SU-DHL-6 (cell line): Measurements from ENCODE around the gene LRRC3.

Experiments
- H2AFZ ChIP-seq: fragments of 200-600 bp; sonication (generic); 2 replicates; pipeline ENCODE4 v1.6.1; 2014; ENCODE audit warnings: low read depth, mild to moderate bottlenecking, moderate library complexity, mixed read lengths, antibody characterized with exemption, low read length; ENCODE audit not compliant: severe bottlenecking
- H3F3A ChIP-seq: fragments of 200-600 bp; shearing (Covaris generic); 2 replicates; pipeline ENCODE4 v1.6.0; 2016; ENCODE audit warnings: antibody characterized with exemption, mild to moderate bottlenecking; ENCODE audit not compliant: insufficient read depth
- H3K27ac ChIP-seq: fragments of 200-600 bp; sonication (generic); 2 replicates; pipeline ENCODE4 v1.5.1; 2016; ENCODE audit warnings: low read depth, mild to moderate bottlenecking, low read length, moderate library complexity, mixed read lengths
- H3K27me3 ChIP-seq: fragments of 200-600 bp; sonication (generic), shearing (Covaris generic); 2 replicates; pipeline ENCODE4 v1.6.0; 2014; ENCODE audit warnings: mild to moderate bottlenecking, low read length
- H3K36me3 ChIP-seq: fragments of 200-600 bp; sonication (generic); 2 replicates; pipeline ENCODE4 v1.6.1; 2014; ENCODE audit warnings: mild to moderate bottlenecking, low read length, mixed read lengths
- H3K4me2 ChIP-seq: fragments of 300-600, 200-600 bp; shearing (Covaris generic), sonication (generic); 2 replicates; pipeline ENCODE4 v1.6.0; 2014; ENCODE audit warnings: low read length, low read depth, mild to moderate bottlenecking; ENCODE audit not compliant: poor library complexity, severe bottlenecking
- H3K4me3 ChIP-seq: fragments of 200-600 bp; sonication (generic); 2 replicates; pipeline ENCODE4 v1.5.1; 2014; ENCODE audit warnings: antibody characterized with exemption, low read length, mild to moderate bottlenecking, mixed read lengths; ENCODE audit not compliant: insufficient read depth, poor library complexity, severe bottlenecking
- H3K79me2 ChIP-seq: fragments of 200-600 bp; sonication (generic); 2 replicates; pipeline ENCODE4 v1.6.1; 2014; ENCODE audit warnings: mild to moderate bottlenecking, low read length, moderate library complexity; ENCODE audit not compliant: insufficient read depth
- H3K9ac ChIP-seq: fragments of 200-600 bp; sonication (generic); 2 replicates; pipeline ENCODE4 v1.7.0; 2014; ENCODE audit warnings: mild to moderate bottlenecking, low read length
- H3K9me2 ChIP-seq: fragments of 200-600 bp; sonication (generic); replicated peaks from 2 replicates; pipeline ENCODE4 v1.6.1; 2014; ENCODE audit warnings: low read length; ENCODE audit not compliant: insufficient read depth
- H3K9me3 ChIP-seq: fragments of 200-600 bp; sonication (generic); 2 replicates; pipeline ENCODE4 v1.6.1; 2014; ENCODE audit warnings: low read length, mixed read lengths; ENCODE audit not compliant: insufficient read depth
- H4K20me1 ChIP-seq: fragments of 200-600 bp; sonication (generic); 2 replicates; pipeline ENCODE4 v1.6.1; 2014; ENCODE audit warnings: low read depth, mild to moderate bottlenecking, antibody characterized with exemption, low read length, moderate library complexity, mixed read lengths
- CTCF ChIP-seq: fragments of 200-600 bp; sonication (generic); IDR thresholded peaks from one replicate; pipeline ENCODE4 v1.5.1; 2017; ENCODE audit warnings: antibody characterized with exemption, mild to moderate bottlenecking, low read length, moderate library complexity; ENCODE audit not compliant: insufficient read depth, poor library complexity, severe bottlenecking
- EZH2phosphoT487 ChIP-seq: fragments of 200-600 bp; sonication (generic), shearing (Covaris generic); conservative IDR thresholded peaks from 2 replicates; pipeline ENCODE4 v1.6.1; 2018; ENCODE audit warnings: mild to moderate bottlenecking, antibody characterized with exemption, low read length, moderate library complexity, mixed read lengths

Gene LRRC3

GRCh38 chr21:44485796-44486195 lies 30.5 kb downstream of the LRRC3 start:
- H3K79me2 ChIP-seq: no peaks in the 10 kb centered on the region
- H3K9ac ChIP-seq: no peak overlapping the region
- no peak overlapping the region for H3K4me2 ChIP-seq

GRCh38 chr21:44486302-44486701 lies 31.0 kb downstream of the LRRC3 start:
- no peaks in the 10 kb centered on the region for H3K79me2 ChIP-seq
- H3K4me2 ChIP-seq: no peak overlapping the region
- no peaks in the 10 kb centered on the region for H3K36me3 ChIP-seq
- no peak overlapping the region for H3K27ac ChIP-seq
- H4K20me1 ChIP-seq: no peaks in the 10 kb centered on the region
- no peak overlapping the region for H3K4me3 ChIP-seq
- no peaks in the 10 kb centered on the region for H3K27me3 ChIP-seq
- no peak overlapping the region for H3K9ac ChIP-seq
- no peak for TF ChIP-seq EZH2phosphoT487
- no peak for TF ChIP-seq CTCF
- H3K9me3 ChIP-seq: no peaks in the 10 kb centered on the region
- H2AFZ ChIP-seq: no peak overlapping the region
- H3F3A ChIP-seq: no peaks in the 10 kb centered on the region
- H3K9me2 ChIP-seq: no peaks in the 10 kb centered on the region

More at GRCh38 chr21:44485796-44486195, 30.5 kb downstream of the LRRC3 start:
- H3K9me2 ChIP-seq: no peaks in the 10 kb centered on the region
- no peaks in the 10 kb centered on the region for H3K36me3 ChIP-seq
- H2AFZ ChIP-seq: no peak overlapping the region
- TF ChIP-seq EZH2phosphoT487 (no peak), CTCF (no peak)
- H3F3A ChIP-seq: no peaks in the 10 kb centered on the region
- no peak overlapping the region for H3K4me3 ChIP-seq
- no peaks in the 10 kb centered on the region for H3K27me3 ChIP-seq
- no peak overlapping the region for H3K27ac ChIP-seq
- no peaks in the 10 kb centered on the region for H4K20me1 ChIP-seq
- H3K9me3 ChIP-seq: no peaks in the 10 kb centered on the region

GRCh38 chr21:44487831-44488230 lies 32.5 kb downstream of the LRRC3 start:
- H3K9me3 ChIP-seq: peaks cover 3% of the 10 kb centered on the region; the same call in 1 of the 2 replicates
- H3K4me3 ChIP-seq: no peak overlapping the region
- no peak overlapping the region for H3K9ac ChIP-seq
- no peak overlapping the region for H3K27ac ChIP-seq
- H2AFZ ChIP-seq: no peak overlapping the region
- no peaks in the 10 kb centered on the region for H3K9me2 ChIP-seq
- H3K79me2 ChIP-seq: no peaks in the 10 kb centered on the region
- no peaks in the 10 kb centered on the region for H4K20me1 ChIP-seq
- H3F3A ChIP-seq: no peaks in the 10 kb centered on the region
- no peaks in the 10 kb centered on the region for H3K27me3 ChIP-seq
- H3K36me3 ChIP-seq: no peaks in the 10 kb centered on the region
- TF ChIP-seq CTCF (peak; percentile 52), EZH2phosphoT487 (no peak)
- no peak overlapping the region for H3K4me2 ChIP-seq
